ENCODE results near the gene CAPN15.

Gene CAPN15

GRCh38 chr16:525123-525519 is 2.4 kb upstream of the CAPN15 start:
- TF ChIP-seq TAF1 (IDR thresholded peaks at IDR 0.05; ENCODE audit: low read depth, low read length) = no peak
- no peak for TF ChIP-seq POLR2A (IDR thresholded peaks at IDR 0.05; ENCODE audit: low read depth, low read length)
- TF ChIP-seq SPI1 (IDR thresholded peaks at IDR 0.05; ENCODE audit: low read depth, low read length) = no peak; the same call in 1 of the 2 replicates
- TF ChIP-seq PAX5 (IDR thresholded peaks at IDR 0.05; ENCODE audit: insufficient read depth, low read length, severe bottlenecking) = no peak
- no peak for TF ChIP-seq POLR2AphosphoS5 (IDR thresholded peaks at IDR 0.05; ENCODE audit: low read depth, low read length)
- no peak for TF ChIP-seq POU2F2 (IDR thresholded peaks at IDR 0.05; ENCODE audit: low read depth, low read length)
- no peak for DNase-seq (ENCODE audit: insufficient read length, low spot score)
- FAIRE-seq = no peak

GRCh38 chr16:525520-526180 is 1.9 kb upstream of the CAPN15 start:
- peak; percentile 74 for FAIRE-seq
- DNase-seq (ENCODE audit: insufficient read length, low spot score) = no peak
- TF ChIP-seq POLR2A (IDR thresholded peaks at IDR 0.05; ENCODE audit: low read depth, low read length) (no peak), SPI1 (IDR thresholded peaks at IDR 0.05; ENCODE audit: low read depth, low read length) (0 out of 2 replicates have a peak, but pooled peaks have one; percentile 6)

GRCh38 chr16:526181-527014 is 1.1 kb upstream of the CAPN15 start:
- FAIRE-seq (peak; percentile 50), DNase-seq (ENCODE audit: insufficient read length, low spot score) (no peak)
- no peak for TF ChIP-seq PAX5 (IDR thresholded peaks at IDR 0.05; ENCODE audit: insufficient read depth, low read length, severe bottlenecking)
- no peak for TF ChIP-seq POU2F2 (IDR thresholded peaks at IDR 0.05; ENCODE audit: low read depth, low read length)
- no peak; the same call in 1 of the 2 replicates for TF ChIP-seq POLR2A (IDR thresholded peaks at IDR 0.05; ENCODE audit: low read depth, low read length)
- TF ChIP-seq POLR2AphosphoS5 (IDR thresholded peaks at IDR 0.05; ENCODE audit: low read depth, low read length) = no peak
- no peak for TF ChIP-seq TAF1 (IDR thresholded peaks at IDR 0.05; ENCODE audit: low read depth, low read length)
- TF ChIP-seq SPI1 (IDR thresholded peaks at IDR 0.05; ENCODE audit: low read depth, low read length) = no peak

- FAIRE-seq = no peak
Observed at GRCh38 chr16:528111-529011, 849 bp downstream of the CAPN15 start.

GRCh38 chr16:529012-529575 is 1.6 kb downstream of the CAPN15 start:
- FAIRE-seq = no peak
- DNase-seq (ENCODE audit: insufficient read length, low spot score) = no peak
- TF ChIP-seq SPI1 (IDR thresholded peaks at IDR 0.05; ENCODE audit: low read depth, low read length) = peak; percentile 37
- TF ChIP-seq POLR2A (IDR thresholded peaks at IDR 0.05; ENCODE audit: low read depth, low read length) = no peak
- TF ChIP-seq TAF1 (IDR thresholded peaks at IDR 0.05; ENCODE audit: low read depth, low read length) = no peak
- TF ChIP-seq POU2F2 (IDR thresholded peaks at IDR 0.05; ENCODE audit: low read depth, low read length) = no peak
- TF ChIP-seq POLR2AphosphoS5 (IDR thresholded peaks at IDR 0.05; ENCODE audit: low read depth, low read length) = no peak

More at GRCh38 chr16:528111-529011, 849 bp downstream of the CAPN15 start:
- TF ChIP-seq SPI1 (IDR thresholded peaks at IDR 0.05; ENCODE audit: low read depth, low read length) (no peak), POU2F2 (IDR thresholded peaks at IDR 0.05; ENCODE audit: low read depth, low read length) (no peak), POLR2AphosphoS5 (IDR thresholded peaks at IDR 0.05; ENCODE audit: low read depth, low read length) (no peak), POLR2A (IDR thresholded peaks at IDR 0.05; ENCODE audit: low read depth, low read length) (no peak; the same call in 1 of the 2 replicates), PAX5 (IDR thresholded peaks at IDR 0.05; ENCODE audit: insufficient read depth, low read length, severe bottlenecking) (no peak), TAF1 (IDR thresholded peaks at IDR 0.05; ENCODE audit: low read depth, low read length) (no peak)
- DNase-seq (ENCODE audit: insufficient read length, low spot score) = no peak

GRCh38 chr16:530111-530817 is 2.8 kb downstream of the CAPN15 start:
- FAIRE-seq (no peak), DNase-seq (ENCODE audit: insufficient read length, low spot score) (no peak)
- TF ChIP-seq TAF1 (IDR thresholded peaks at IDR 0.05; ENCODE audit: low read depth, low read length) = no peak
- no peak for TF ChIP-seq POU2F2 (IDR thresholded peaks at IDR 0.05; ENCODE audit: low read depth, low read length)
- TF ChIP-seq SPI1 (IDR thresholded peaks at IDR 0.05; ENCODE audit: low read depth, low read length) = no peak
- no peak for TF ChIP-seq POLR2AphosphoS5 (IDR thresholded peaks at IDR 0.05; ENCODE audit: low read depth, low read length)
- no peak for TF ChIP-seq POLR2A (IDR thresholded peaks at IDR 0.05; ENCODE audit: low read depth, low read length)
- no peak for TF ChIP-seq PAX5 (IDR thresholded peaks at IDR 0.05; ENCODE audit: insufficient read depth, low read length, severe bottlenecking)

GRCh38 chr16:531494-532125 is 4.1 kb downstream of the CAPN15 start:
- no peak for FAIRE-seq
- no peak for DNase-seq (ENCODE audit: insufficient read length, low spot score)
- TF ChIP-seq POLR2A (IDR thresholded peaks at IDR 0.05; ENCODE audit: low read depth, low read length) = no peak
- TF ChIP-seq SPI1 (IDR thresholded peaks at IDR 0.05; ENCODE audit: low read depth, low read length) = no peak
- no peak for TF ChIP-seq TAF1 (IDR thresholded peaks at IDR 0.05; ENCODE audit: low read depth, low read length)
- TF ChIP-seq POLR2AphosphoS5 (IDR thresholded peaks at IDR 0.05; ENCODE audit: low read depth, low read length) = no peak
- TF ChIP-seq PAX5 (IDR thresholded peaks at IDR 0.05; ENCODE audit: insufficient read depth, low read length, severe bottlenecking) = no peak
- TF ChIP-seq POU2F2 (IDR thresholded peaks at IDR 0.05; ENCODE audit: low read depth, low read length) = no peak

All from GM12891 (cell line).